OCI-LY1 (cell line): Measurements from ENCODE around the gene CAPRIN2.

Experiments
- EZH2 ChIP-seq: fragments of 200-600 bp; sonication (generic), shearing (Covaris generic); IDR thresholded peaks from 2 replicates; pipeline ENCODE4 v1.8.0; 2017; ENCODE audit warnings: borderline replicate concordance, mixed run types, mild to moderate bottlenecking, antibody characterized with exemption, low read length, moderate library complexity, mixed read lengths
- TF ChIP-seq, protein P1 (sequence below): fragments of 200-600 bp; sonication (generic), shearing (Covaris generic); IDR thresholded peaks from 2 replicates; pipeline ENCODE4 v1.5.1; 2017; ENCODE audit warnings: mild to moderate bottlenecking, antibody characterized with exemption, low read length, moderate library complexity, mixed read lengths

DNA sequence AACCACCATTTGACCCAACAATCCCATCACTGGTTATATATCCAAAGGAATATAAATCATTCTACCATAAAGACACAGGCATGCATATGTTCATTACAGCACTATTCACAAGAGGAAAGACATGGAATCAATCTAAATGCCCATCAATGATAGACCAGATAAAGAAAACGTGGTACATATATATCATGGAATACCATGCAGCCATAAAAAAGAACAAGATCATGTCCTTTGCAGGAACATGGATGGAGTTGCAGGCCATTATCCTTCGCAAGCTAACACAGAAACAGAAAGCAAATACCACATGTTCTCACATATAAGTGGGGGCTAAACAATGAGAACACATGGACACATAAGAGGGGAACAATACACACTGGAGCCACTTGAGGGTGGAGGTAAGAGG lies 15.7 kb downstream of the CAPRIN2 start:
- TF ChIP-seq, protein P1, sequence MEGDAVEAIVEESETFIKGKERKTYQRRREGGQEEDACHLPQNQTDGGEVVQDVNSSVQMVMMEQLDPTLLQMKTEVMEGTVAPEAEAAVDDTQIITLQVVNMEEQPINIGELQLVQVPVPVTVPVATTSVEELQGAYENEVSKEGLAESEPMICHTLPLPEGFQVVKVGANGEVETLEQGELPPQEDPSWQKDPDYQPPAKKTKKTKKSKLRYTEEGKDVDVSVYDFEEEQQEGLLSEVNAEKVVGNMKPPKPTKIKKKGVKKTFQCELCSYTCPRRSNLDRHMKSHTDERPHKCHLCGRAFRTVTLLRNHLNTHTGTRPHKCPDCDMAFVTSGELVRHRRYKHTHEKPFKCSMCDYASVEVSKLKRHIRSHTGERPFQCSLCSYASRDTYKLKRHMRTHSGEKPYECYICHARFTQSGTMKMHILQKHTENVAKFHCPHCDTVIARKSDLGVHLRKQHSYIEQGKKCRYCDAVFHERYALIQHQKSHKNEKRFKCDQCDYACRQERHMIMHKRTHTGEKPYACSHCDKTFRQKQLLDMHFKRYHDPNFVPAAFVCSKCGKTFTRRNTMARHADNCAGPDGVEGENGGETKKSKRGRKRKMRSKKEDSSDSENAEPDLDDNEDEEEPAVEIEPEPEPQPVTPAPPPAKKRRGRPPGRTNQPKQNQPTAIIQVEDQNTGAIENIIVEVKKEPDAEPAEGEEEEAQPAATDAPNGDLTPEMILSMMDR: no peak
- no peak for TF ChIP-seq EZH2
